Right hindlimb (tissue), 1 donor: Measurements from ENCODE around the gene MYBPHL.

Experiments
- DNase-seq: peaks from one replicate; pipeline ENCODE4 v3.0.0-alpha.2; 2018

The MYBPHL gene

GRCh38 chr1:109279615-109280278 lies 27.1 kb downstream of the MYBPHL start:
- no peak for DNase-seq

DNA sequence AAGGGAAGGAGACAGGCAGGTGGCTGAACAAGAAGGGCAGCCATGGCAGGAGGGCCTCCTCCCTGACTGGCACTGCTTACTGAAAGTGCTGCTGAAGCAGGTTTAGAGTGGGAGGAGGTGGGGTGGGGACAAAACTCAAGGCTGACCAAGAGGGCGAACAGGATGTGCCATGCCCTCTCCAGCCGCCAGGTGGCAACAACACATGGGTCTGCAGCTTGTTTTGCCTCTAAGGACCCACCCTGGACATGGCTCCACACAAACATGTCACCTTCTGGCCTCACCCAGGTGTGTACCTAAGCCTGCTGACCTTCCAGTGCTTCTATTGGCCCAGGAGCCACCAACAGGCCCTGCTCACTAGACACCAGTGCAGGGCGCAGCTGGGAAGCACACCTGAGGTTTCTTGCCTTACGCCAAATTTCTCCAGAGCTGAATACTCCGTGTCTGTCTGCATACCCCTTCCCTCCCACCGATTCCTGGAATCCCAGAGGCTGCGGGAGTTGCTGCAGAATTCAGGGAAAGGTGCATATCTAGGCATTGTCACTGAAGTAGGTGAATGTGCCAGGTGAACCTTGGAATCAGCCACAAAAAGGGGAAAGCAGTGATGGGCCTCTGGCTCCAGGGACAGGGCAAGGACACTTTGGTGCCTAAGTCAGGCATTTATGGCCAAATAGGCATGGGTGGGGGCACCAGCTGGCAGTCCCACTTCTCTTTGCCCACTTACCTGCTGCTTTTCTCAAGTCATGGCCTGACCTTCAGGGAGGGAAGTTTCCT lies 29.2 kb downstream of the MYBPHL start:
- DNase-seq = peak; percentile 73

- DNase-seq = peak; percentile 31
Observed at GRCh38 chr1:109275706-109276345, 31.0 kb downstream of the MYBPHL start.

DNA sequence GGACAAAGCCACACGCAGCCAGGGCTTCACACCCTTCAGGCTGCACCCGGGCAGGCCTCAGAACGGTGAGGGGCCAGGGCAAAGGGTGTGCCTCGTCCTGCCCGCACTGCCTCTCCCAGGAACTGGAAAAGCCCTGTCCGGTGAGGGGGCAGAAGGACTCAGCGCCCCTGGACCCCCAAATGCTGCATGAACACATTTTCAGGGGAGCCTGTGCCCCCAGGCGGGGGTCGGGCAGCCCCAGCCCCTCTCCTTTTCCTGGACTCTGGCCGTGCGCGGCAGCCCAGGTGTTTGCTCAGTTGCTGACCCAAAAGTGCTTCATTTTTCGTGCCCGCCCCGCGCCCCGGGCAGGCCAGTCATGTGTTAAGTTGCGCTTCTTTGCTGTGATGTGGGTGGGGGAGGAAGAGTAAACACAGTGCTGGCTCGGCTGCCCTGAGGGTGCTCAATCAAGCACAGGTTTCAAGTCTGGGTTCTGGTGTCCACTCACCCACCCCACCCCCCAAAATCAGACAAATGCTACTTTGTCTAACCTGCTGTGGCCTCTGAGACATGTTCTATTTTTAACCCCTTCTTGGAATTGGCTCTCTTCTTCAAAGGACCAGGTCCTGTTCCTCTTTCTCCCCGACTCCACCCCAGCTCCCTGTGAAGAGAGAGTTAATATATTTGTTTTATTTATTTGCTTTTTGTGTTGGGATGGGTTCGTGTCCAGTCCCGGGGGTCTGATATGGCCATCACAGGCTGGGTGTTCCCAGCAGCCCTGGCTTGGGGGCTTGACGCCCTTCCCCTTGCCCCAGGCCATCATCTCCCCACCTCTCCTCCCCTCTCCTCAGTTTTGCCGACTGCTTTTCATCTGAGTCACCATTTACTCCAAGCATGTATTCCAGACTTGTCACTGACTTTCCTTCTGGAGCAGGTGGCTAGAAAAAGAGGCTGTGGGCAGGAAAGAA lies 32.0 kb downstream of the MYBPHL start:
- DNase-seq = no peak

- DNase-seq = no peak
Observed at GRCh38 chr1:109273570-109274288, 33.1 kb downstream of the MYBPHL start.

- DNase-seq = peak; percentile 18
Observed at GRCh38 chr1:109272831-109273547, 33.8 kb downstream of the MYBPHL start.

GRCh38 chr1:109272021-109272799 lies 34.6 kb downstream of the MYBPHL start:
- peak; percentile 58 for DNase-seq

DNA sequence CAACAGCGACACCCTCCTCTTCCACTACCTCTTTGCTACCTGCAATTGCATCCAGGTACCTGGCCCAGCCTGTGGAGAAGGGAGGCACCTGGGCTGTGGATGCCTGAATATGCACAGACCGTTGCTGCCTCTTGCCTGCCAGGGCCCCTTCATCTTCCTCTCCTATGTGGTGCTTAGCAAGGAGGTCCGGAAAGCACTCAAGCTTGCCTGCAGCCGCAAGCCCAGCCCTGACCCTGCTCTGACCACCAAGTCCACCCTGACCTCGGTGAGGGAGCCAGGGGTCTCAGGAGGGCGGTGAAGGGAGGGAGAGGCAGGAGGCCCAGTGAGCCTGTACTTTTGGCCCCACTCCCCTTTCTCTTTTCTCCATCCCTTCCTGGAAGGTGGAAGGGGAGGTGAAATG lies 35.4 kb downstream of the MYBPHL start:
- DNase-seq = peak; percentile 14

GRCh38 chr1:109270623-109271317 lies 36.0 kb downstream of the MYBPHL start:
- DNase-seq = peak; percentile 14

DNA sequence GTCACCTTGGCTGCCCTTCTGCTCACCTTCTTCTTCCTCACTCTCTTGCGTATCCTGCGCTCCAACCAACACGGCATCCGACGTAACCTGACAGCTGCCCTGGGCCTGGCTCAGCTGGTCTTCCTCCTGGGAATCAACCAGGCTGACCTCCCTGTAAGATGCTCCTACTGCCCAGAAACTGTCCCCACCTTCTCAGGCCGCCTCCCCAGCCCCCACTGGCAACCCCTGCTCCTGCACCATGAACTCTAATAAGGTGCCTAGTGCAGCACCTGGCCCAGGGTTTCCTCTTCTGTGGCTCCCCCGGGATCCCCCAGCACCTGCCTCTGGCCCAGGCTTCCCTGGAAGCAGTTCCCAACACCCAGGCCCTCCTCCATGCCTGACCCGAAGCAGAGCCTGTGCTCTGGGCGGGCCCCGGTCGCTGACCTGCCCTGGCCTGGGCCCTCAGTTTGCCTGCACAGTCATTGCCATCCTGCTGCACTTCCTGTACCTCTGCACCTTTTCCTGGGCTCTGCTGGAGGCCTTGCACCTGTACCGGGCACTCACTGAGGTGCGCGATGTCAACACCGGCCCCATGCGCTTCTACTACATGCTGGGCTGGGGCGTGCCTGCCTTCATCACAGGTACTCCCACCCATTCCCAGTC lies 36.7 kb downstream of the MYBPHL start:
- peak; percentile 10 for DNase-seq

GRCh38 chr1:109269212-109269980 lies 37.4 kb downstream of the MYBPHL start:
- no peak for DNase-seq

DNA sequence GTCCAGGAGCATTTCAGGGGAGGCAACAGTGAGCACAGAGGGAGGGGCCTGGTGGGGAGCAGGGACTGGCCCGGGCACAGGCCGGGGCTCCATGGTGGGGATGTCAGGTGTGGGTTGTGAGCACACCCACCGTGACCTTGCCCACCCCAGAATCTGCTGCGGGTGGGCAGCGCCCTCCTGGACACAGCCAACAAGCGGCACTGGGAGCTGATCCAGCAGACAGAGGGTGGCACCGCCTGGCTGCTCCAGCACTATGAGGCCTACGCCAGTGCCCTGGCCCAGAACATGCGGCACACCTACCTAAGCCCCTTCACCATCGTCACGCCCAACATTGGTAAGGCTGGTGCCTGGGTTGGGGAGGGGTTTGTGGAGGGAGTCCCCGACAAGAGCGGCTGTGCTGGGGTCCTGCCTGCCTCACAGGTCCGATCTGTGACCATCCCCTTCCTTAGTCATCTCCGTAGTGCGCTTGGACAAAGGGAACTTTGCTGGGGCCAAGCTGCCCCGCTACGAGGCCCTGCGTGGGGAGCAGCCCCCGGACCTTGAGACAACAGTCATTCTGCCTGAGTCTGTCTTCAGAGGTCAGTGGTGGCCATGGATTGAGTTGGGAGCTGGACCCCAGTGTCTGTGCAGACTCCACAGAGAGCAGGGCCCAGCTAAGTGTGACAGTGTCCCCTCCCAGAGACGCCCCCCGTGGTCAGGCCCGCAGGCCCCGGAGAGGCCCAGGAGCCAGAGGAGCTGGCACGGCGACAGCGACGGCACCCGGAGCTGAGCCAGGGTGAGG lies 38.2 kb downstream of the MYBPHL start:
- DNase-seq = no peak

GRCh38 chr1:109267743-109268300 lies 39.0 kb downstream of the MYBPHL start:
- DNase-seq = no peak

- DNase-seq = no peak
Observed at GRCh38 chr1:109266965-109267364, 39.8 kb downstream of the MYBPHL start.

DNA sequence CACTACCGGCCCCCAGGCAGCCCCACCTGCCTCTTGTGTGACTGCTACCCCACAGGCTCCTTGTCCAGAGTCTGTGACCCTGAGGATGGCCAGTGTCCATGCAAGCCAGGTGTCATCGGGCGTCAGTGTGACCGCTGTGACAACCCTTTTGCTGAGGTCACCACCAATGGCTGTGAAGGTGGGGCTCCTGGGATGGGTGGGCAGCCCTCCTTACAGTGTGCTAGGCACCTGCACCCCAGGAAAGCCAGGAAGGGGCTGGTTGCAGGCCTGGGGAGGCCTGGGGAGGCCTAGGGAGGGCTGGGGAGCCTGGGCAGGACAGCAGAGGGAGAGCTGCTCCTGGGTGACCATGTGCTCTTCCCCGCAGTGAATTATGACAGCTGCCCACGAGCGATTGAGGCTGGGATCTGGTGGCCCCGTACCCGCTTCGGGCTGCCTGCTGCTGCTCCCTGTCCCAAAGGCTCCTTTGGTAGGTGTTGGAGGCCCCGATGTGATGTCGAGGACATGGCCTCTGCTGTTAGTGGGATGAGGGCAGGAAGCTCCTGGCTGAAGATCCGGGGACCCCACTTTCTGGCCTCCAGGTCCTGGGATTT lies 41.0 kb downstream of the MYBPHL start:
- no peak for DNase-seq

GRCh38 chr1:109265016-109265415 lies 41.8 kb downstream of the MYBPHL start:
- DNase-seq = no peak

GRCh38 chr1:109264379-109264755 lies 42.4 kb downstream of the MYBPHL start:
- no peak for DNase-seq
